A673 (cell line): ENCODE measurements around the gene OR10G7.

Experiments
- CTCF ChIP-seq: fragments of 300-800, 200-600 bp; sonication (generic); conservative IDR thresholded peaks from 2 replicates; pipeline ENCODE4 v1.5.1; 2017; ENCODE audit warnings: low read depth, mild to moderate bottlenecking, antibody characterized with exemption, low read length, moderate library complexity, mixed read lengths
- EZH2 ChIP-seq: fragments of 200-600 bp; sonication (generic); IDR thresholded peaks from 2 replicates; pipeline ENCODE4 v1.6.1; 2017; ENCODE audit warnings: borderline replicate concordance, low read depth, mild to moderate bottlenecking, mixed read lengths, antibody characterized with exemption, low read length; ENCODE audit not compliant: poor library complexity, severe bottlenecking

GRCh38 chr11:124041254-124041653 is at the start of gene OR10G7:
- TF ChIP-seq EZH2 (no peak), CTCF (no peak)
